H1 (cell line): ENCODE results near the gene TOR1B. TPM values are rescaled to one million over a fixed set of nuclear protein-coding genes. Genes with fewer than 3 reads are reported as not detected.

ENCODE experiments used
- CTCF ChIA-PET: fragments of 300-600 bp; sonication (Branson Sonifier 250); formaldehyde crosslinking; loops from one replicate; lab custom pipeline; 2021; ENCODE audit not compliant: partially characterized antibody; lab: Charles Lee
- POLR2A ChIA-PET: fragments of 300-600 bp; sonication (Branson Sonifier 250); formaldehyde crosslinking; loops from one replicate; lab custom pipeline; 2021; ENCODE audit warnings: inconsistent platforms; ENCODE audit not compliant: partially characterized antibody; lab: Charles Lee
- DNase-seq, 2 experiments: peaks; one replicate each; pipeline versions ENCODE4 v3.0.0 to v3.0.0-alpha.2; 2010 to 2022; ENCODE audit warnings: low spot score in 2 of 2, low read depth in 1 of 2, mixed read lengths in 1 of 2
- FAIRE-seq: peaks from 2 replicates; lab custom pipeline; 2011; peaks lifted over from hg19 to GRCh38; lab: Jason Lieb, UNC
- H2AFZ ChIP-seq: 2 replicates; pipeline ENCODE4 v1.8.1; 2012; ENCODE audit warnings: low read length, inconsistent platforms
- H2AK5ac ChIP-seq: 2 replicates; pipeline ENCODE4 v1.6.1; 2013; ENCODE audit warnings: low read depth, low read length
- H2BK120ac ChIP-seq: replicated peaks from 2 replicates; pipeline ENCODE3; 2013; ENCODE audit warnings: low read depth, low read length, inconsistent platforms
- H2BK12ac ChIP-seq: 2 replicates; pipeline ENCODE4 v1.6.1; 2013; ENCODE audit warnings: low read depth, low read length
- H2BK15ac ChIP-seq: 2 replicates; pipeline ENCODE4 v1.6.1; 2013; ENCODE audit warnings: low read length
- H2BK20ac ChIP-seq: 2 replicates; pipeline ENCODE4 v1.6.1; 2013; ENCODE audit warnings: low read length
- H2BK5ac ChIP-seq: 2 replicates; pipeline ENCODE4 v1.6.1; 2013; ENCODE audit warnings: low read depth, low read length
- H3K14ac ChIP-seq: 2 replicates; pipeline ENCODE4 v1.6.1; 2013; ENCODE audit warnings: inconsistent platforms; ENCODE audit not compliant: insufficient read length
- H3K18ac ChIP-seq: 2 replicates; pipeline ENCODE4 v1.6.1; 2013; ENCODE audit warnings: low read length; ENCODE audit errors: extremely low read depth
- H3K23ac ChIP-seq: 2 replicates; pipeline ENCODE4 v1.6.1; 2013; ENCODE audit warnings: inconsistent platforms; ENCODE audit not compliant: insufficient read length
- H3K23me2 ChIP-seq: 2 replicates; pipeline ENCODE4 v1.6.1; 2013; ENCODE audit warnings: low read depth, low read length
- H3K27ac ChIP-seq: 2 replicates; pipeline ENCODE4 v1.6.1; 2011; ENCODE audit warnings: low read depth, low read length, inconsistent platforms
- H3K27me3 ChIP-seq, 4 experiments: replicated peaks in 1 of 4; 1 replicate in 1 of 4; 2 replicates in 3 of 4; pipeline versions ENCODE4 v1.6.1 to v1.8.1; 2011 to 2013; ENCODE audit warnings: low read length in 3 of 4, mild to moderate bottlenecking in 3 of 4, inconsistent platforms in 2 of 4, mixed read lengths in 2 of 4, moderate library complexity in 1 of 4; ENCODE audit not compliant: control insufficient read depth in 3 of 4, insufficient read depth in 3 of 4; ENCODE audit errors: extremely low read depth in 1 of 4
- H3K36me3 ChIP-seq, 4 experiments: 2 replicates each; pipeline versions ENCODE4 v1.6.1 to v1.8.1; 2011 to 2013; ENCODE audit warnings: mild to moderate bottlenecking in 4 of 4, low read length in 3 of 4, moderate library complexity in 2 of 4, control low read depth in 1 of 4, inconsistent platforms in 1 of 4; ENCODE audit not compliant: insufficient read depth in 4 of 4, control insufficient read depth in 2 of 4
- H3K4ac ChIP-seq: replicated peaks from 2 replicates; pipeline ENCODE3; 2013; ENCODE audit warnings: low read length, low read depth, mixed read lengths, inconsistent platforms; ENCODE audit not compliant: insufficient read length
- H3K4me1 ChIP-seq, 4 experiments: replicated peaks in 1 of 4; 1 replicate in 1 of 4; 2 replicates in 3 of 4; pipeline versions ENCODE4 v1.6.1 to v1.8.1; 2011 to 2013; ENCODE audit warnings: low read length in 3 of 4, inconsistent platforms in 2 of 4, mixed read lengths in 1 of 4; ENCODE audit not compliant: insufficient read depth in 4 of 4, control insufficient read depth in 3 of 4
- H3K4me2 ChIP-seq, 2 experiments: 2 replicates each; pipeline versions ENCODE4 v1.6.1 to v1.8.1; 2011 to 2013; ENCODE audit warnings: low read depth in 2 of 2, low read length in 2 of 2, control low read depth in 1 of 2, inconsistent platforms in 1 of 2, mild to moderate bottlenecking in 1 of 2; ENCODE audit not compliant: insufficient read depth in 1 of 2
- H3K4me3 ChIP-seq, 4 experiments: fragments of 200-600, 300-600 bp in 1 of 4; sonication (generic), shearing (Covaris generic), sonication (Bioruptor Twin) in 1 of 4; 2 replicates each; pipeline versions ENCODE4 v1.5.1 to v1.8.1; 2011 to 2016; ENCODE audit warnings: low read length in 4 of 4, low read depth in 3 of 4, control low read depth in 2 of 4, inconsistent platforms in 2 of 4, mild to moderate bottlenecking in 2 of 4, mixed read lengths in 1 of 4, moderate library complexity in 1 of 4; ENCODE audit not compliant: insufficient read depth in 2 of 4; ENCODE audit errors: extremely low read depth in 1 of 4
- H3K56ac ChIP-seq: replicated peaks from 2 replicates; pipeline ENCODE3; 2013; ENCODE audit warnings: low read depth, mild to moderate bottlenecking, mixed read lengths, low read length, inconsistent platforms; ENCODE audit not compliant: insufficient read length
- H3K79me1 ChIP-seq: 2 replicates; pipeline ENCODE4 v1.6.1; 2013; ENCODE audit warnings: low read depth, low read length, control low read depth
- H3K79me2 ChIP-seq, 2 experiments: 2 replicates each; pipeline versions ENCODE4 v1.6.1 to v1.8.1; 2012 to 2013; ENCODE audit warnings: low read length in 2 of 2, mild to moderate bottlenecking in 2 of 2, inconsistent platforms in 1 of 2; ENCODE audit not compliant: insufficient read depth in 2 of 2, control insufficient read depth in 1 of 2
- H3K9ac ChIP-seq, 4 experiments: replicated peaks in 1 of 4; 1 replicate in 1 of 4; 2 replicates in 3 of 4; pipeline versions ENCODE4 v1.6.1 to v1.8.1; 2011 to 2013; ENCODE audit warnings: low read depth in 3 of 4, low read length in 3 of 4, control low read depth in 2 of 4, mild to moderate bottlenecking in 2 of 4, moderate library complexity in 2 of 4, inconsistent platforms in 1 of 4; ENCODE audit errors: extremely low read depth in 1 of 4
- H3K9me3 ChIP-seq, 2 experiments: 2 replicates each; pipeline versions ENCODE4 v1.6.1 to v1.8.1; 2012 to 2013; ENCODE audit warnings: mild to moderate bottlenecking in 2 of 2, moderate library complexity in 2 of 2, control low read depth in 1 of 2, inconsistent platforms in 1 of 2, low read depth in 1 of 2, low read length in 1 of 2, mixed read lengths in 1 of 2; ENCODE audit not compliant: insufficient read depth in 2 of 2
- H4K20me1 ChIP-seq, 2 experiments: replicated peaks in 1 of 2; 2 replicates each; pipeline versions ENCODE3 to v1.8.1; 2011 to 2013; ENCODE audit warnings: inconsistent platforms in 2 of 2, low read length in 2 of 2, mild to moderate bottlenecking in 1 of 2; ENCODE audit not compliant: insufficient read depth in 2 of 2, control insufficient read depth in 1 of 2
- H4K5ac ChIP-seq: 2 replicates; pipeline ENCODE4 v1.6.1; 2013; ENCODE audit warnings: low read length, low read depth, mixed read lengths, inconsistent platforms; ENCODE audit not compliant: insufficient read length
- H4K8ac ChIP-seq: 2 replicates; pipeline ENCODE4 v1.8.0; 2013; ENCODE audit warnings: mild to moderate bottlenecking, moderate library complexity, low read length, inconsistent platforms; ENCODE audit not compliant: insufficient read depth; ENCODE audit errors: extremely low read depth
- H4K91ac ChIP-seq: replicated peaks from 2 replicates; pipeline ENCODE3; 2013; ENCODE audit warnings: low read length, mixed read lengths, inconsistent platforms; ENCODE audit not compliant: insufficient read length
- ASH2L ChIP-seq: fragments of 200-600, 300-600 bp; sonication (generic); IDR thresholded peaks from one replicate; pipeline ENCODE4 v1.7.1; 2017; ENCODE audit warnings: low read length
- CREB1 ChIP-seq: IDR thresholded peaks from 2 replicates; pipeline ENCODE4 v1.6.1; 2012; ENCODE audit warnings: inconsistent platforms
- CTBP2 ChIP-seq: IDR thresholded peaks from 2 replicates; pipeline ENCODE4 v1.7.0; 2011; ENCODE audit warnings: borderline replicate concordance, mild to moderate bottlenecking, moderate library complexity, mixed read lengths, low read length; ENCODE audit not compliant: insufficient read depth, insufficient read length
- PHF8 ChIP-seq: fragments of 200-600 bp; sonication (generic); conservative IDR thresholded peaks from 2 replicates; pipeline ENCODE4 v1.7.1; 2012; ENCODE audit warnings: low read depth, mild to moderate bottlenecking, inconsistent platforms, low read length, moderate library complexity
- SIX5 ChIP-seq: IDR thresholded peaks from 2 replicates; pipeline ENCODE4 v1.6.1; 2011; ENCODE audit warnings: mild to moderate bottlenecking, low read depth, low read length
- SP1 ChIP-seq: IDR thresholded peaks from 2 replicates; pipeline ENCODE4 v1.6.1; 2011; ENCODE audit warnings: low read depth, low read length
- WGBS, 2 experiments: shearing (Covaris generic) in 1 of 2; methylation state at CpG; one replicate each; pipeline versions ENCODE4 v1.1.6 to v1.1.7; 2013 to 2015; ENCODE audit warnings: low lambda C conversion rate in 2 of 2, mixed read lengths in 2 of 2, inconsistent platforms in 1 of 2, low coverage in 1 of 2, missing lambda C conversion rate in 1 of 2; ENCODE audit not compliant: insufficient replicate concordance in 2 of 2, insufficient coverage in 1 of 2, insufficient read length in 1 of 2; ENCODE audit errors: extremely low coverage in 1 of 2, missing lambda C conversion rate in 1 of 2; 5-methylcytosine and 5-hydroxymethylcytosine counted together
- long read RNA-seq, 2 experiments: library from RNA in 1 of 2; library from capped mRNA in 1 of 2; stranded (forward); transcript quantifications; one replicate each; pipeline ENCODE4 v2.0.0, GENCODE V29; 2021; ENCODE audit warnings: inconsistent platforms in 1 of 2
- polyA minus RNA-seq, 3 experiments: library from RNA; depleted of rRNA, polyadenylated mRNA; stranded (reverse); fragments of >200 nt; gene quantifications; 1 replicate in 2 of 3; 2 replicates in 1 of 3; pipeline ENCODE4 v1.2.3, GENCODE V29; 2011
- polyA plus RNA-seq, 7 experiments: library from polyadenylated mRNA; depleted of rRNA in 3 of 7; stranded (reverse) in 5 of 7; unstranded in 2 of 7; fragments of >200 nt in 5 of 7; fragments of 200-250 nt in 2 of 7; gene quantifications; 1 replicate in 5 of 7; 2 replicates in 1 of 7; 4 replicates in 1 of 7; pipeline versions ENCODE4 v1.2.1 to v1.2.3, GENCODE V29; 2011 to 2013; ENCODE audit warnings: missing spikeins in 2 of 7, mixed read lengths in 2 of 7
- total RNA-seq: library from RNA; stranded (reverse); fragmentation: NEBNext Ultra II Directional; extraction: Animal tissue kit (Norgen Biotek cat#: 25700); gene quantifications from 2 replicates; pipeline ENCODE4 v1.2.1, GENCODE V29; 2021

TOR1B gene, protein sequence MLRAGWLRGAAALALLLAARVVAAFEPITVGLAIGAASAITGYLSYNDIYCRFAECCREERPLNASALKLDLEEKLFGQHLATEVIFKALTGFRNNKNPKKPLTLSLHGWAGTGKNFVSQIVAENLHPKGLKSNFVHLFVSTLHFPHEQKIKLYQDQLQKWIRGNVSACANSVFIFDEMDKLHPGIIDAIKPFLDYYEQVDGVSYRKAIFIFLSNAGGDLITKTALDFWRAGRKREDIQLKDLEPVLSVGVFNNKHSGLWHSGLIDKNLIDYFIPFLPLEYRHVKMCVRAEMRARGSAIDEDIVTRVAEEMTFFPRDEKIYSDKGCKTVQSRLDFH
- total RNA-seq (17.4 and 19.2 TPM in 2 replicates), polyA plus RNA-seq (2011; rRNA removed) (11.4 and 13.4 TPM in 2 replicates), polyA minus RNA-seq (2011; rRNA and poly(A)+ RNA removed) (11.8 and 18.7 TPM in 2 replicates)
- polyA plus RNA-seq (2011; cell fraction: cytosol; rRNA removed) = 15.3 TPM
- polyA plus RNA-seq (2011; cell fraction: nucleus; rRNA removed) = 14.0 TPM
- 12.5 to 14.1 TPM (median 13.7 TPM) in 4 replicates for polyA plus RNA-seq (2012, experiment 1 of 2)
- polyA plus RNA-seq (2012, experiment 2 of 2) = 8.6 TPM
- polyA plus RNA-seq (2013, experiment 1 of 2) = 18.0 TPM
- polyA plus RNA-seq (2013, experiment 2 of 2) = 20.0 TPM
- 8.9 TPM for polyA minus RNA-seq (2011; cell fraction: cytosol; rRNA and poly(A)+ RNA removed)
- polyA minus RNA-seq (2011; cell fraction: nucleus; rRNA and poly(A)+ RNA removed) = 12.2 TPM
- long read RNA-seq, experiment 1, partial matches to known transcripts = 15 of 16 reads
- long read RNA-seq, experiment 1, other reads (novel, unspliced or antisense) = 1 of 16 reads
- long read RNA-seq, experiment 2, partial matches to known transcripts = 14 of 14 reads
- long read RNA-seq, experiment 2, other reads (novel, unspliced or antisense) = 0 of 14 reads

- no peak within 1 kb of the TSS for H2AK5ac ChIP-seq
- no peaks in the 10 kb centered on the region for H3K9me3 ChIP-seq
- no peak within 1 kb of the TSS for H4K5ac ChIP-seq
- no peaks in the 10 kb centered on the region for H3K27me3 ChIP-seq
- H2BK120ac ChIP-seq = no peak within 1 kb of the TSS
- H3K18ac ChIP-seq = no peak within 1 kb of the TSS
- 12% methylated on average over 37 of the region's 93 CpGs; no CpG with 5 or more reads in 1 of the 2 experiments for WGBS, 2 experiments
- no peak for FAIRE-seq
- no peak within 1 kb of the TSS for H3K4ac ChIP-seq
- H4K20me1 ChIP-seq = peaks cover 0 to 8% of the 10 kb centered on the region in 2 experiments
- no peak within 1 kb of the TSS for H2BK20ac ChIP-seq
- H2BK5ac ChIP-seq = no peak within 1 kb of the TSS
- peaks cover 0 to 5% (median 2%) of the 10 kb centered on the region in 4 experiments; a peak in 5 of 7 replicates for H3K4me1 ChIP-seq
- no peak within 1 kb of the TSS for H3K27ac ChIP-seq
- H2AFZ ChIP-seq = peak within 1 kb of the TSS; percentile 88; the same call in 1 of the 2 replicates
- peaks cover 6% of the 10 kb centered on the region for H3K79me1 ChIP-seq
- H3K23me2 ChIP-seq = peaks cover 6% of the 10 kb centered on the region; the same call in 1 of the 2 replicates
- POLR2A ChIA-PET = interaction anchor here (0.7 to 4.0 kb wide), 7 partner anchors 11 to 586 kb away, joined by 3 to 20 read pairs (median 3); partner anchors contain the start of gene GPR107
- no peak within 1 kb of the TSS for H4K91ac ChIP-seq
- H4K8ac ChIP-seq = peak within 1 kb of the TSS; percentile 62
- no peak within 1 kb of the TSS for H3K14ac ChIP-seq
- H3K23ac ChIP-seq = no peak within 1 kb of the TSS
- peak within 1 kb of the TSS; percentile 86 to 90 for H3K4me2 ChIP-seq
- H3K9ac ChIP-seq = peak within 1 kb of the TSS; percentile 34 to 64 (median 59); a peak in 6 of 7 replicates
- H3K56ac ChIP-seq = no peak within 1 kb of the TSS
- CTCF ChIA-PET = interaction anchor here (1.0 to 2.9 kb wide), 4 partner anchors 12 to 65 kb away, joined by 3 to 11 read pairs (median 6); no protein-coding TSS in a partner anchor
- peak within 1 kb of the TSS; percentile 65 to 100 (median 86) for H3K4me3 ChIP-seq
- H2BK12ac ChIP-seq = no peak within 1 kb of the TSS
- H3K36me3 ChIP-seq = peaks cover 0 to 5% (median under 1%) of the 10 kb centered on the region in 4 experiments; a peak in 3 of 8 replicates
- no peak within 1 kb of the TSS for H2BK15ac ChIP-seq
- DNase-seq = peak; percentile 77 to 98
- H3K79me2 ChIP-seq = peaks cover 0 to 6% of the 10 kb centered on the region in 2 experiments; a peak in 2 of 4 replicates
- TF ChIP-seq ASH2L (peak; percentile 94), CTBP2 (no peak), CREB1 (peak; percentile 90), SIX5 (peak; percentile 25; the same call in 1 of the 2 replicates), SP1 (peak; percentile 27; the same call in 1 of the 2 replicates), PHF8 (peak; percentile 85)
Measured at GRCh38 chr9:129802833-129803675, at the start of gene TOR1B. Gene TOR1B (plus strand): TSS chr9:129803184. CDS start chr9:129803213, 29 bp downstream.
